Activated CD4-positive, alpha-beta T cell treated with anti-CD3 and anti-CD28 coated beads, Interleukin-2, amount 50 U/mL, for 4 hours (primary cell): Measurements from ENCODE around the gene OCIAD1.
"Not testable (repeated sequence)": the region's sequence is repeated elsewhere in the genome, so short reads cannot be mapped to it uniquely, and the experiment has no call there.

Source experiments
- DNase-seq, 2 experiments: peaks; one replicate each; pipeline ENCODE4 v3.0.0-alpha.2; 2020

Gene OCIAD1

GRCh38 chr4:48821431-48821830 is 9.5 kb upstream of the OCIAD1 start:
- DNase-seq, result not testable (repeated sequence)

DNA sequence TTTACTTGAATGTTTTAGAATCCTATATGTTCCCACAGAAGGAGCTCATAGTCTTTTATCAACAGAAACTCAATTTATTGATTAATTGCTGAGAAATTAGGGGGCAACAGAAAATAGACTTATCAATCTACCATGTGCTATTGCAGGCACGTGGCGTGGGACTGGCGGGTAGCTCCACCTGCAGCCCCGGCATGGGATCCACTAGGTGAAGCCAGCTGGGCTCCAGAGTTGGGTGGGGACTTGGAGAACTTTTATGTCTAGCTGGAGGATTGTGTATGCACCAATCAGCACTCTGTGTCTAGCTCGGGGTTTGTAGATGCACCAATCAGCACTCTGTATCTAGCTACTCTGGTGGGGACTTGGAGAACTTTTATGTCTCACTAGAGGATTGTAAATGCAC is 3.3 kb upstream of the OCIAD1 start:
- no peak for DNase-seq

DNA sequence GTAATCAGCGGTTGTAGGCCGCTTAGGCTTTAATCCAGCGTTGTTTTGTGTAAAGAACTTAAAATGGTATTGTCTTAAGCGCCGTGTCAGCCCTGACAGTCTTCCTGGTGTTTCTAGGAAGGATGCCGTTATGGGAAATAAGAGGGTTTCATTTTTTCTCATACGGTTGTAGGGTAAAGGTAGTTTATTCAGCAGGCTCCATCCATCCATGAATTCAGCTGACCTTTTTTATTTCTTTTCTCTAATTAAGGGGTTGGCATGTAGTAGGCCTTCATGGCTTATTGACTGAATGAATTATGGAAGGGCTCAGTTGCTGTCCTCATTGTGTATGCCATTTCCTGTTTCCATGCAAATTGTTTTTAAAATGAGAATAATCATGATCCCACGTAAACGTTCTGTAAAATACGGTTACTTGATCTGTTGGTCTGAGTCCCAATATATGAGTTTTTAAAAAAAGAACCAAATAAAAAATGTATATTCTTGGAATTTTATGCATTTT is 693 bp downstream of the OCIAD1 start:
- no peak for DNase-seq

- no peak for DNase-seq
Observed at GRCh38 chr4:48832571-48832970, 1.7 kb downstream of the OCIAD1 start.

DNA sequence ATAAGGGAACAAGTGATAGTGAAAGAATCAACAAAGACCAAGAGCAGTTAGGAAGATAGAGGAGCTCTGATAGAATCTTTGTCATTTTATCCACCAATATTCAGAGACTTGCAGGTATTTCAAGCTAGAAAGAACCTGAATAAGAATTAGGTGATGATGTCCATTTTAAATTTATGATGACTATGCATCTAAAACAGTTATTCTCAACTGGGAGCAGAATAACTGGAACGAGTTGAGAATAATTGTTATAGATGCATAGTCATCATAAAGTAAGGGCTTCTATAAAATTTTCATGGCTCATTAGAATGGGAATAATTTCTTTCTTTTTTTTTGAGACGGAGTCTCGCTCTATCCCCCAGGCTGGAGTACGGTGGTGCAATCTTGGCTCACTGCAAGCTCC is 5.8 kb downstream of the OCIAD1 start:
- DNase-seq, result no peak

- DNase-seq, result no peak
Observed at GRCh38 chr4:48841045-48841827, 10.3 kb downstream of the OCIAD1 start.

GRCh38 chr4:48844843-48845242 is 14.0 kb downstream of the OCIAD1 start:
- no peak for DNase-seq

DNA sequence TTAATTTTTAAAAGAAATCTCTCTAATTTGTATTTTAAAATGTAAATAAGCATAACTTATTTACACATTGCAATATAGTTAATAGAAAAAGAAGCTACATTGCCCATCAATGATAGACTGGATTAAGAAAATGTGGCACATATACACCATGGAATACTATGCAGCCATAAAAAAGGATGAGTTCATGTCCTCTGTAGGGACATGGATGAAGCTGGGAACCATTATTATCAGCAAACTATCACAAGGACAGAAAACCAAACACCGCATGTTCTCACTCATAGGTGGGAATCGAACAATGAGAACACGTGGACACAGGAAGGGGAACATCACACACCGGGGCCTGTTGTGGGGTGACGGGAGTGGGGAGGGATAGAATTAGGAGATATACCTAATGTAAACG is 17.9 kb downstream of the OCIAD1 start:
- DNase-seq, result not testable (repeated sequence)

GRCh38 chr4:48851651-48852050 is 20.8 kb downstream of the OCIAD1 start:
- DNase-seq, result no peak

GRCh38 chr4:48853604-48854394 is 22.9 kb downstream of the OCIAD1 start:
- DNase-seq, result no peak

DNA sequence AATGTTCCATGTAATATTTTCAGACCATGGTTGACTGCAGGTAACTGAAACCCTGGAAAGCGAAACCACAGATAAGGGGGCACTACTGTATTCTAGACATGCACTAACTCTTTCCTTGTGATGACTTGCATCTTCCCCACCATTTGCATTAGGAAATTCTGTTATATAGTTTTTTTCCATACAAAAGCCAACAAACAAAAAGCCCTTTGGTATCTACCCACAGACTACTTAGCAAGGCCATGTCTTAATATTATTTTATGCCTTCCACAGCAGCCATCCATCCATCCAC is 23.5 kb downstream of the OCIAD1 start:
- no peak for DNase-seq

DNA sequence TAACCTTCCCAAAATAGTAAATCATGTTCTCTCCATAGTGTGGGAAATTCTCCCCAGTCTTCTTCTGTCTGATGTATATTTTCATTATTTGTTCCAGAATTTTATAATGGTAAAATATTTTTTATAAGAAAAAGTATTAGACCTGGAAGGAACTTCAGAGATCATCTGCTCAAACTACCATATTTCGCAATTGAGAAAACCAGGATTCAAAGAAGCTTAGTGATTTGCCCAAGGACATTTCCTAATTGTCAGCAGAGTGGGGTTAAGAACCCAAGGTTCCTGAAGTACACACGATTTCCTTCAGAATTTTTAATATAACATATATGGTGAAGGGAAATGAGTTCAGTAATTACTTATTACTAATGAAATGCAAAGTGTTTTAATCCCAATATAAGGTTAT is 24.1 kb downstream of the OCIAD1 start:
- no peak for DNase-seq

DNA sequence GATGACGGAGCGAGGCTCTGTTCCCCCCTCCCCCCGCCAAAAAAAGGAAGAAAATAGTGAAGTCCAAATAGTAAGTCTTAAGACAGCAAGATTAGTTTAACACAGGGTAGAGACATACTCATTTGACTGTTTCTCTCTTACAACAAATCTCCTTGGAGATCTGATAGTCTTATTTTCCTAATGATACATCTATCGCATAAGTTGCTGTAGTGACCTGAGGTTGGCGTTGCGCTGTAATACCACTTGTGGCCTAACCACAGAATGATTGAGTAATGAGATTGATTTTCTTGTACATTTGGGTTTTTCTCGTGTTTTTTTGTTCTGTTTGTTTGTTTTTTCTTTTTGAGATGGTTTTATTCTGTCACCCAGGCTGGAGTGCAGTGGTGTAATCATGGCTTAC is 27.2 kb downstream of the OCIAD1 start:
- DNase-seq, result no peak

- no peak for DNase-seq
Observed at GRCh38 chr4:48862038-48862437, 31.1 kb downstream of the OCIAD1 start.

- no peak for DNase-seq
Observed at GRCh38 chr4:48862661-48863060, 31.8 kb downstream of the OCIAD1 start.

GRCh38 chr4:48863728-48864127 is 32.8 kb downstream of the OCIAD1 start:
- DNase-seq, result no peak

GRCh38 chr4:48864696-48865095 is 33.8 kb downstream of the OCIAD1 start:
- not testable (repeated sequence) for DNase-seq

GRCh38 chr4:48877827-48878535 is 47.1 kb downstream of the OCIAD1 start:
- DNase-seq, result no peak

DNA sequence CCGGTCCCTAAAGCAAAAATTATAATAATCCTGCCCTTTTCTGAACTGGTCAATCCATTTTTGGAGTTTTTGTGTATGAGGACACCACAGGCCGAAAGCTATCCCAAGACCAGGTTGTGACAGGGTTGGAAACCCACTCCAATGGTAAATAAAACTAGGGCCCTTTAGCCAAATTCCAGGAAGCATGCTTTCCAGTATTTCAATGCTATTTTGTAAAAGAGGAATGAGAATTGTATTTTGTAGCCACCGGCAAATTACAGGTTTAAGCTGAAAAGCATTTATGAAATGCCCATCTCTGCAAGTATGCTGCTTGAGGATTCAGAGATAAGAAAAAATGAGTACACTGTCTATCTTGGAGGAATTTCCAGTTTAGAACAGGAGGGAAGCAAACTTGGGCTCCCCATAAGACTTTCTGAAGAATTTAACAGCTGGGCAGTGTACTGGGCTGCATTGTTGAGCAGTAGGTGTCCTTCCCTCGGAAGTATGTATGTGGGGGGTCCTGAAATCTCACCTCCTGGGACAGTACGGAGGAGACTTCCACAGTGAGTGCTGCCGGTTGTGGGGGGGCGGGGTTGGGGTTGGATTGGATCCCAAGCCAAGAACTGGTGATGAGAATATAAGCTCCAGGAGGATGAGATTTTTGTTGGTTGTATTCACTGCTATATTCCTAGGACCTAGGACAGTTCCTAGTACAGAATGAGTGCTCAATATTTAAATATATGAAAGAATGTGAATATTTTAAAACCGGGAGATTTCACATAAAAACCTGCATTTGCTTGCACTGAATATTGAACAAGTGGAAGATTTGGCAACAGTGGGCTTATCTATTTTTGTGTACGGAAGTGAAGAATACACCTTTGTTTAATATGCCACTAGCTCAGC is 48.9 kb downstream of the OCIAD1 start:
- no peak for DNase-seq

GRCh38 chr4:48881646-48882045 is 50.8 kb downstream of the OCIAD1 start:
- not testable (repeated sequence) for DNase-seq

GRCh38 chr4:48889750-48890149 is 58.9 kb downstream of the OCIAD1 start:
- DNase-seq, result not testable (repeated sequence)

DNA sequence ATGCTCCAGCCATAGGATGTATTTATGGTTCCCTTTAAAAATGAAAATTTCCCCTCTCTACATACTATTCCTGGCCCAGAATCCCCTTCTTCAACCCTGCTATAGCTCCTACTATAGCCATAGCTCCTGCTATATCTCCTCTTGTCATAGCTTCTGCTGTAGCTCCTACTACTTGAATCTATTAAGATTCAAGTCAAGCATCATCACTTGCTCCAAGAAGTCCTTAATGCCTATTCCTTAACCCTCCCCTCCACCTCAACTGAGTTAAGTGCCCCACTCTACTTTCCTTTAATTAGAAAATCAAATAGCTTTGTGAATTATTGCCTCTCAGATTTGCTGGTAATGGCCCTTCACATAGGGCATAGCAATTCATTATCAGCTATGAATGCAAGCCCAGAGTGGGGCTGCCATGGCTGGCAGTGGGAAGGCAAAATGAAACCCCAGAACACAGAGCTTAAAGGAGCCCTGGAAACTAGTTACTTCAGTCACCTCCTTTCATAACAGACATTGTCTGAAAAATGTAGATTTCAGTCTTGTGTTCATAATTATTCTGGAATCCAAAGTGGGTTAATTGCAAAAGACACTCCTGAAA is 60.2 kb downstream of the OCIAD1 start:
- no peak for DNase-seq
